Lower lobe of right lung (tissue), 2 donors: ENCODE measurements around the gene RASA2. TPM values are rescaled to one million over a fixed set of nuclear protein-coding genes. Genes with fewer than 3 reads are reported as not detected.

Source experiments
- ATAC-seq, 2 donors: fragments of 200-7000 bp; cut with Tn5 transposase; one replicate each; pipeline ENCODE4 v1.9.1; 2020 to 2022; ENCODE audit warnings: mild to moderate bottlenecking in 2 of 2, moderate library complexity in 2 of 2
- DNase-seq: peaks from one replicate; pipeline ENCODE4 v3.0.0-alpha.2; 2020
- H3K27ac ChIP-seq: fragments of 200-600 bp; one replicate; pipeline ENCODE4 v1.8.0; 2022
- H3K27me3 ChIP-seq: fragments of 200-600 bp; one replicate; pipeline ENCODE4 v1.8.0; 2022; ENCODE audit warnings: low read depth
- H3K36me3 ChIP-seq: fragments of 200-600 bp; one replicate; pipeline ENCODE4 v1.8.0; 2022; ENCODE audit warnings: mild to moderate bottlenecking
- H3K4me1 ChIP-seq: fragments of 200-600 bp; one replicate; pipeline ENCODE4 v1.8.0; 2022
- H3K4me3 ChIP-seq: fragments of 200-600 bp; one replicate; pipeline ENCODE4 v1.8.0; 2022; ENCODE audit warnings: mild to moderate bottlenecking
- H3K9me3 ChIP-seq: fragments of 200-600 bp; one replicate; pipeline ENCODE4 v1.8.0; 2022
- CTCF ChIP-seq: fragments of 200-600 bp; IDR thresholded peaks from one replicate; pipeline ENCODE4 v1.8.0; 2022; ENCODE audit warnings: antibody characterized with exemption, mild to moderate bottlenecking
- intact Hi-C: fragments of 100-400 bp; cut with DNase I; formaldehyde crosslinking; loops from one replicate; pipeline ENCODE4 v1.11.0; 2022
- total RNA-seq: library from RNA; stranded (reverse); fragmentation: NEBNext Ultra II Directional; extraction: Animal tissue kit (Norgen Biotek cat#: 25700); gene quantifications from one replicate; pipeline ENCODE4 v1.2.1, GENCODE V29; 2021
- donor health status: DM: no; HTN: yes; CAD: no; lungs with severe emphysema.

RASA2 gene
- total RNA-seq, 1 donor from 2014 or later: 21.5 TPM

GRCh38 chr3:141482245-141482922 lies 4.4 kb upstream of the RASA2 start:
- TF ChIP-seq CTCF: no peak
- Histone ChIP-seq H3K4me3 (no peak overlapping the region), H3K9me3 (no peaks in the 10 kb centered on the region), H3K36me3 (no peaks in the 10 kb centered on the region), H3K4me1 (peaks cover 22% of the 10 kb centered on the region), H3K27ac (no peak overlapping the region), H3K27me3 (no peaks in the 10 kb centered on the region)
- intact Hi-C loops: no loop called here
- ATAC-seq (no peak), DNase-seq (no peak)

- TF ChIP-seq CTCF: no peak
- H3K9me3 ChIP-seq: no peaks in the 10 kb centered on the region
- DNase-seq (peak; percentile 62), ATAC-seq (peak; percentile 7 to 15)
- peaks cover 43% of the 10 kb centered on the region for H3K4me1 ChIP-seq
- no peaks in the 10 kb centered on the region for H3K36me3 ChIP-seq
- no peak overlapping the region for H3K4me3 ChIP-seq
- peak overlapping the region; percentile 96 for H3K27ac ChIP-seq
- no peaks in the 10 kb centered on the region for H3K27me3 ChIP-seq
- intact Hi-C loops: no loop called here
Observed at GRCh38 chr3:141484701-141485287, 2.0 kb upstream of the RASA2 start.

DNA sequence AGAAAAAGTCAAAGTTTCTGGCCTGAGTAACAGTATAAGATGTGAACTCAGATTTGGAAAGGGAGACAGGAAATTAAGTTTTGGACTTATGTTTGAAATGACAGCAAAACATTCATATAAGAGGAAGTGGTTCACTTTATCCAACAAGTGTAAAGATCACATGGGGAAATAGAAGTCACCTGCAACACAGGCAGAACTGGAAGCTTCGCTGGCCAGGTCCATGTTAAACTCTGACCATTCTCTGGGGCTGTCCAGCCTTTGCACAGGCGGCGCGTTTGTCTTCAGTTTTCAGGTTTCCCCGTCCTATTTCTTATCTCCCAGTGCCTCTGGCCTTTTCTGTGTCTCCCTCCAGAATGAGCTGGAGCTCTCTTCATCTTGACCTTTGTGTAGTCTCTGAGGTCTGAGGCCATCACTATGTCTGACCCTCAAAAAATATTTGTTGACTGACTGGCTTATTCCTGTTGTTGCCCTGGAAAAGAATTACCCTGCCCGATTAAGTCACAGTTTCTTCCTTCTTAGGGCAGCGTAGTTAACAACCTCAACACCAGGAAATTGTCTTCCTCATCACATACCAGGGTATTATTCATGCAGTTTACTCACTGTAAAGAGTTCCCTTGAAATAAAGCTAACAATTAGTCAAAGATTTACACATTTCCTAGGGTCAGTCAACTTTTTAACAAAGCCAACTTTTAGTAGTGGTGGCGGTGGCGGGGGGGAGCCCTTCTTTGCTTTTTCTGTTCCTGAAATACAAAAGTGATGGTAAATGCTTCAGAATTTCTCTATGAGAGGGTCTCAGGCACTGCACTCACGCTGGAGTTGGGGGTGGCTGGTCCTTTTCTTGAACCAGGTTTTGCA lies 959 bp upstream of the RASA2 start:
- H3K4me3 ChIP-seq: peak overlapping the region; percentile 88
- DNase-seq: no peak
- no peaks in the 10 kb centered on the region for H3K36me3 ChIP-seq
- no peaks in the 10 kb centered on the region for H3K9me3 ChIP-seq
- peak; percentile 3 to 45 for ATAC-seq
- intact Hi-C loops: no loop called here
- H3K27ac ChIP-seq: peak overlapping the region; percentile 96
- peaks cover 43% of the 10 kb centered on the region for H3K4me1 ChIP-seq
- H3K27me3 ChIP-seq: no peaks in the 10 kb centered on the region
- TF ChIP-seq CTCF: no peak

GRCh38 chr3:141486496-141486745 lies 406 bp upstream of the RASA2 start:
- peak overlapping the region; percentile 88 for H3K4me3 ChIP-seq
- H3K27me3 ChIP-seq: no peaks in the 10 kb centered on the region

More at GRCh38 chr3:141486496-141486745, 406 bp upstream of the RASA2 start:
- DNase-seq: no peak
- H3K4me1 ChIP-seq: peaks cover 43% of the 10 kb centered on the region
- ATAC-seq: no peak
- H3K9me3 ChIP-seq: no peaks in the 10 kb centered on the region
- H3K36me3 ChIP-seq: no peaks in the 10 kb centered on the region
- TF ChIP-seq CTCF: no peak
- intact Hi-C loops: no loop called here
- peak overlapping the region; percentile 96 for H3K27ac ChIP-seq
